Inferior parietal cortex (tissue), 1 donor: ENCODE data around the gene CIT.
"Not testable (repeated sequence)": the region's sequence is repeated elsewhere in the genome, so short reads cannot be mapped to it uniquely, and the experiment has no call there.

Experiments used
- DNase-seq: peaks from one replicate; pipeline ENCODE4 v3.0.0-alpha.2; 2016; ENCODE audit errors: extremely low spot score

CIT gene

DNA sequence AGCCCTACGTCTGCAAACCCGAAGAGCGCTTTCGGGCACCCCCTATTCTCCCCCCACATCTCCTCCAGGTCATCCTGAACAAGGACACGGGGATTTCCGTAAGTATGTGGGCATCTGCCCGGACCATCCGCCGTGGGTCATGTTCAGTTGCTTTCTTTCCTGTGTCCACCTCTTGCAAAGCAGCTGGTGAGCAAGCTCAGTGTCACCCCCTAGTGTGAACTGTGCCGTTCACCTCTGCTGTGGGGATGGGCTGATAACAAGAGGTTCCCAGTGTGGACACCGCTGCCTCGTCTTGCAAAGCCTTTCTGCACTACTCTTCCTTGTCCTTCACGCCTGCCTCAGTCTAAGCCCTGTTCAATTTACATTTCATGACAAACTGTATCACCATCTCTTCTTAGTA is 200.5 kb downstream of the CIT start:
- no peak for DNase-seq

DNA sequence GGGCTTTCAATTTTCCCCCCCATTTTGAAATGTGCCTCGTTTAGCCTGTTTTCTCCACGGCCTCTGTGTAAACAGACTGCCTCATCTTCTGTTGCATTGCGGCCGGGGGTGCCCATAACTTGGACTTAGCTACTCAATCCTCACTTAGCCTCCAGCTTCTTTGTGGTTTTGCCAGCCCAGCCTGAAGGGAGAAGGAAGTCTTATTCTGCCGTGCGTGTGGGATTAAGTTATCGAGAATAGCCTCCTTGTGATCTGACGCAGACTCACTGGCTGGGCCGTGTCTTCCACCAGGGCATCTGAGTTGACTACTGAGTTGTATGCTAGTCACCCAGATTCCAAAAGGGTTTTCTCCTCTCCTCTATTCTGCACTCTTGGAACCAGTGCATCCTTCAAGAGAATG is 201.1 kb downstream of the CIT start:
- DNase-seq, result no peak

DNA sequence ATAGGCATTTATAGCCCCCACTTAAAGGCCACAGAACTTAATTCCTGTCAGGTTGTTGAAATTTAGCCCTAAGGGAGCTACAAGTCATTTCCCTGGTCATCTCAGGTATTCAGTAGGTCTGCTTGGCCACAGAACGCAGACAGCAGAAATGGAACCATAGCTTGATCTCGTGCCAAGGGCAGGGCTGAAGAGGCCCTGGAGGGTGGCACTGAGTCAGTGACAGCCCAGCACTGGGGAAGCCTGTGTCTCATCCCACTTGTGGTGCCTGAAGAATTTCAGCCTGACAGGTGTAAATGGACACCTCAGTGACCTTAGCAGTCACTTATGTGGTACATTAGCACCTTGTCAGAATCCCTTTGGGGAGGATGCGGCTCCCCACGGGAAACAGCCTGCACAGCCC is 202.6 kb downstream of the CIT start:
- no peak for DNase-seq

DNA sequence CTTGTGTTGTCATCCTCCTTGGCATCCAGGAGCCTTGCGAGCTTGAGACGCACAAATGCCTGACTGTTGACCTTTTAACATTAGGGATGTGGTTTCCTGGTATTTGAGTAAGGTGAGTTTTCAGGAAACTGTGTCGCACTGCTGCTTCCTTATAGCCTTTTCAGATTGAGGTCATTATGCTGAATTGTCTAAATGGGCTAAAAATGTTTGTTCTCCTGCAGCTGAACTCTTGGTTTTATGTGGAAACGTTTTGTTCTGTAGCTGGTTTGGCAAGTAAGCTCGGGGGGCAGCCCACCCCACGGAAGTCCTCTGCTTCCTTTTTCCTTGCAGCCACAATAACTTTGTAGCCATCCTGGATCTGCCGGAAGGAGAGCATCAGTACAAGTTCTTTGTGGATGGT is 203.5 kb downstream of the CIT start:
- DNase-seq, result no peak

DNA sequence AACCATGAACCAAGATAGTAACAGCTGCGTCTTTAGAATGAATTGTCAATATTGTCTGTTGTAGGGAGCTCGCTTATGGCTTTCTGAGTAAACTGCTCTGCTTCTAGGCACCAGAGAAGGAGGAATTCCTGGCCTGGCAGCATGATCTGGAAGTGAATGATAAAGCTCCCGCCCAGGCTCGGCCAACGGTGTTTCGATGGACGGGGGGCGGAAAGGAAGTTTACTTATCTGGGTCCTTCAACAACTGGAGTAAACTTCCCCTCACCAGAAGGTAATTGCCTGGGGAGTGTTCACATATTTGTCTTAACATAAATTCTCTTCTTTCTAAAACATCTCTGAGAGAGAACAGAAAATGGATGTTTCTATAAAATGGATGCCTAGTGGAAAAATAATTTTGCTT is 204.9 kb downstream of the CIT start:
- no peak for DNase-seq

DNA sequence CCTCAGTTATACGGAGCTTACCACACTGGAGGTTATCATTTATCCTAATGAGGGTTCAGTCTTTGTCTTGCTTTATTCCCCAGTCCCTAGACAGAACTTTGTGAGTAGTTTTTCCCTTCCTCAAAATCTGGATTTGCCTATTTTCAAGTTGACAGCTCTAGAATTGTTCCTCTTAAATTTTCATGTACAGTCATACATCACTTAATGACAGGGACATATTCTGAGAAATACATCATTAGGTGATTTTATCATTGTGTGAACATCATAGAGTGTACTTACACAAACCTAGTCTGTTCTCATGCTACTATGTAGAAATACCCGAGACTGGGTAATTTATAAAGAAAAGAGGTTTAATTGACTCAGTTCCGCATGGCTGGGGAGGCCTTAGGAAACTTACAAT is 206.1 kb downstream of the CIT start:
- DNase-seq, result no peak

DNA sequence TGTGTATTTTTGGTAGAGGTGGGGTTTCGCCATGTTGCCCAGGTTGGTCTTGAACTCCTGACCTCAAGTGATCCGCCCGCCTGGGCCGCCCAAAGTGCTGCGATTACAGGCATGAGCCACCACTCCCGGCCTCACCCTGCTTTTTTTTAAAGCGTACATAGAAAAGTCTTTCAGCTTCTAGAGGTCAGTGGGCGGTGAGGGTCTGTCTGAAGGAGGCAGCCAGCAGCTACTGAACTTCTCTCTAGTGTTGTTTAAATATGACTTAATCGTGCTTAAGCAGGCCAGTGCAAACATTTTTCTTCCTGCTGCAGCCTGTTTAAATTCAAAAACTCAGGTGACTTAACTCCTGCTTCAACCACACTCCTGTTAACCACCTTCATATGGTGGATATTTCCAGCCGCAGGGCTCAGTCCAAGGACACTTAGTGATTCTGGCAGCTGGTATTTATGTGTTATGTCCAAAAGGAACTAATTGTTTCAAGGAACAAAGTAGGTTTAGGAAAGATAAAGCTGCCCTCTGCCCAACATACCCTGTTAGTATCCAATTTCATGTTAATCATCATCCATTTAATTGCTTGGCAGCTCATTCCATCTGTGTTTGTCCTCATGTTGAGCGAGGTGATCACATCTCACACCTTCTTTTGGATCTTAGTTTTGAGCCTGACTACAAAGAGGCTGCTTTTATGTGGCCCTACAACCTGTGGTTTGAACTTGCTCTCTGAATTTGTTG is 207.2 kb downstream of the CIT start:
- no peak for DNase-seq

DNA sequence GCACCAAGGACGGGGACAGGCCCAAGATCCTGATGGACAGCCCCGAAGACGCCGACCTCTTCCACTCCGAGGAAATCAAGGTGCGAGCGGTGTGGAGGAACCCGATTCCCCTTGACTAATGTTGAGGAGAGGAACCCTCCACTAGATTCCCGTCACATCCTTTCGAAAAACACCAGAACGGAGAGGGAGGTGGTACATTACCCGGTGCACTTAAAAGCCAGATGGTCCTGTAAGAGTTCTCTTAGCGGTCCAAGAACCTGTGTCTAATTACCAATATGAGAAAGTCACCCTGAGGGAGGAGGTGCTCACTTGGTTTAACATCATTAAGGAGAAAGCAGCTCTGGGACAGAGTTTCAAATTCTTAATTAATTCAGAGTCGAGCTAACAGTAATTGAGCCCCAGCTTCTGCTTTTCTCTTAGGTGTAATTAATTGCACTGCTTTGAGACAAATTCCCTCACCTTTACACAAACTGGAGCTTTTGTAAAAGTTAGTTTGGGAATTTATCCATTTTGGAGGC is 208.7 kb downstream of the CIT start:
- no peak for DNase-seq

DNA sequence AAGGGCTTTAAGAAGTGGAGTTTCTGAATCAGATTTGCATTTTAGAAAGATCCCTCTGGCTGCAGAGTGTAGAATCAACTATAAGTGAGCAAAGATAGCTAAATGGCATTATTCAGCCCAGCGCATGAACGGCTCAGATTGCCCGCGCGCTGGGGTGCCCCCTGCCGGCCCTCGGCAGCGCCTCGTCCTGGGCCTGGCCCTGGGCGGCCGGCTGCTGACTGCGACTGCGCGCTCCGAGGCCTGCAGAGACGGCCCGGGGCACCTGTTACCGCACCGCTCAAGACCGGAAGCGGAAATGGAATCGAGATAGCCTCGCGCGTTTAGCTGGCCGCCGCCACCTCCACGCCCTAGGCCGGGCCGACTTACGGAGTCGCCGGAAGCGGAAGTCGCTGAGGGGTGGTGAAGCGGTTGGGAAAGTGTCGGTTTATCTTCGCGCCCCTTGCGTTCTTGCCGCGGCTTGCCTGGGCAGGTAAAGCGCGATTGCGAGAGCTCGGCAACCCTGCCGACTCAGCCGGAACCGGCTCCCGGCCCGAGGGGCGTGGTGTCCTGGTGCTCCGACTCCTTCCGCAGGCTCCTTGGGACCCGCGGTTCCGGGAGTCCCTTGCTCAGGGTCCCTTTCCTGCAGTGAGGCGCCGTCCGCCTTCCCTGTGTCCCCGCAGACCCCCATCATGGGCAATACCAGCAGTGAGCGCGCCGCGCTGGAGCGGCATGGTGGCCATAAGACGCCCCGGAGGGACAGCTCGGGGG is 209.4 kb downstream of the CIT start, which contains the start of gene PRKAB1:
TSS of gene PRKAB1 (plus strand) at position 557 of the 747 bp plus-strand sequence. CDS start at position 669, 112 bp downstream.
- DNase-seq, result peak; percentile 97

DNA sequence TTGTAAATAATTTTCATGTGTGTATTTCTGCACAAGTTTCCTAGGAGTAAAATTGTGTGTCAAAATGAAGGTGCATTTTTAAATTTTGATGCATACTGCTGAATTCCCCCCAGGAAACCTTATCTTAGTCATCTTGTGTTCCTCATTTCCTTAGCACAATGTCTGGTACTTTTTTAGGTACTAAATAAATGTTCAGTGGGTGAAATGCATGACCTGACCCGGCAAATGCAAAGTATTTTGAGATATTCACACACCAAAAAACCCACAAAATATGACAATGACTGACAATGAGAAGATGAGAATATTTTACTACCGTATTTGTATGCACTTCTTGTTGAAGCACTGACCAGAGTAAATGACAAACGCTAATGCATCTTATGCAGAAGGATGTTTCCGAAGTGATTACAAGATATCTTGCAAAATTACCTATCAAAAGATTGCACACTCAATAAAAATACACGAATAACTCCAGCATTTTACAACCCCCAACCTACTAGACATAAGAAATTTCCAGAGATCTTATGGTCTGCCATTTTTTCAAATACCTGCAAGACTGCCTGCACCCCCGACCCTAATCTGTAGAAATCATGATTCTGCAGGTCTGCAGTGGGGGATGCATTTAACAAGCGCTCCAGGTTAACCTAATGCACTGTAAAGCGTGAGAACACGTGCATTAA is 210.1 kb downstream of the CIT start:
- no peak for DNase-seq

DNA sequence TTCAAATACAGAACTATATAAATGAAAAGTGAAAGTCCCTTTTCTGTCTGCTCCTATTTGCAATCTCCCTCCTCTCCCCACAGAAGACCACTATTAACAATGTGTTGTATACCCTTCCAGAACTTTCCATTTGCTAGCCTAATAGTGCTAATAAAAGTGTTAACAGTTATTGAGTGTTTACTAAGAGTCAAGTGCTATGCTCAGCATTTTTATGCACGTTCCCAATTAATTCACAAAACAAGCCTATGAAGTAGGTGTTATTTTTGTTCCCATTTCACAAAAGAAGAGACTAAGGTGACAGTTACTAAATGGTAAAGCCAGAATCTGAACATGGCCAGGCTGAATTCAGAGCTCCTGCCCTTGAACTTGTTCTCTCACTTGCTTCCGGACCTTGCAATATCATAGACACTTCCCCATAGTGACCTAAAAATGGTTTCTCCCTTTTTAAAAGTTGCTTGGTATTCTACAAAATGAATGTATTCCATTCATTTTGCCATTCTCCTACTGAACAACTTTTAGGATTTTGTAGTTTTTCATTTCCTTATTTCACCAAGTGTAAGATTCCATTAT is 210.8 kb downstream of the CIT start:
- DNase-seq, result no peak

DNA sequence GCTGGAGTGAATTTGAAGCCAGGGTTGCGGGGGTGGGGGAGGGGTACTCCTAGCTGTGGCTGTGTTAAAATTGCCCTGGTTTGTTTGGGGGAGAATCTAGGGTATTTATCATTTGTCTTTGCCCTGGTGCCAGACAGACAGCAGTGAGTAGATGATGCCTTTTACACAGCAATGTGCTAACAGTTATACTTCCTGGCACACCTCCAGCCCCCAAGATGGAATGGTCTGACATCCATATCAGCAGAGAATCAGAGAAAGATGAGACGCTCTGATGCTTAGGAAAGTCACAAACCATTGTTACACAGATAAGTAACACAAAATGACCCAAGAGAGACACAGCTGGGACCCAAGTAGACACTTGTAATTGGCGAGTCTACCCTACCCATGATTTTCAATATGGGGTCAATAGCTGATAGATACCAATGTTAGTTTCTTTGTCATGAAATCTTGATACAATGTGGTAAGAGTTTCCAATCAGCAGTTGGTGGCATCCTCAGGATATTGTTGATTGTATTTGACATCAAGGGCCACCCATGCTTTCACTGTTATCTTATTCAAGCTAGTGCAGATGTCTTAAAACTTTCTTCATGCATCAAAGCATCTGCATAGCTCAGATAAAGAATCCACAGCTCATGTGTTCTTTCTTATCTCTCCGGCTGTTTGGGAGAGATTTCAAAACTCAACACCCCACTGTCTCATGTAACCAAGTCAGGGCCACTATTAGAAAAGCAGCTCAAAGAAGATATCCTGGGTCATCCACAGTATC is 211.8 kb downstream of the CIT start:
- DNase-seq, result no peak

DNA sequence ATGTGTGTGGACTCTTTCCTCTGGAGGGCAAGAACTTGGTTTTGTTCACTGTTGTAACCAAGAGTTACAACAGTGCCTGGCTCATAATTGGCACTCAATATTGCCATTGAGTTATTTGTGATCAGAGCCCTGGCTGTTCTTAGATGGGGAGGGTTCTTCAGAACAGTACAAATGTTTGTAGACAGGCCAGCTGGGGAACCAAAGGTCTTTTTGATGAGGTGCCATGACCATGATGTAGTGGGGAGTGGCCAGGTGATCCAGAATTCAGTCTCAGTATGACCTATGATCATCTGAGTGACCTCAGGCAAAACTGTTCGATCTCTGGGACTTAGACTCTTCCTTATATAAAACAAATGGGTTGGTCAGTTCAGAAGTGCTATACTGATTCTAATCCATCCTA is 212.5 kb downstream of the CIT start:
- no peak for DNase-seq

DNA sequence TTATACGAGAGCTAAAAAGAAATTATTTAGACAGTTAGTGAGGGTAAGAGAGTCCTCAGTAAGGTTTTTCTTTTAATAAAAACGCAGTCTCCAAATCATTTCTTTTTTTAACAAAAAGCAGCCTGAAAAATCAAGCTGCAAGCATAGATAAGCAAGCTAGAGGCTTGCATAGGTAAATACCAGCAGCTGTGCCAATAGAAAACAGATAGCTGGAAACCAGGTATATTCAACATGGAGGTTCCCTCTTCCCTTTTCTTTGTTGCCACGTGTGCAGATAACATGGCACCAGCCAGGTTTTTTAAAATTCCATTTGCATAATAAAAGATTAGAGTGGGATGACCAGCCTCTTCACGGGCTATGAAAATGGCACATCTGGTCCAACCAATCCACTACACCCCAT is 215.2 kb downstream of the CIT start:
- no peak for DNase-seq

DNA sequence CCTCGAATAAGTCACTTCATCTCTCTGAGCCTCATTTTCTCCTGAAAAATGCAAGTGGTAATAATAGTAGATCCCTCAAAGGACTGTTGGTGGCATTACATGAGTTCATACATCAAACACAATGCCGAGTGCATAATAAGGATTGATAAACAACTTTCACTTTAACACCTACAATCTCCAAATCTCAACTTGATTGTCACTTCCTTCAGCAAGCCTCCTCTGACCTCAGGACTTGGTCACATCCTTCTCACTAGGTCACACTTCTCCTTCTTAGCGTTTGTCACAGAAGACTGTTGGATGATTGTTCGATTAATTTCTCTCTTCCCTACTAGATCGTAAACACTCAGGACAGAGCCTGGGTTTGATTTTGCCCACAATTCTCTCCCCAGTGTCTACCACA is 217.0 kb downstream of the CIT start:
- DNase-seq, result no peak

DNA sequence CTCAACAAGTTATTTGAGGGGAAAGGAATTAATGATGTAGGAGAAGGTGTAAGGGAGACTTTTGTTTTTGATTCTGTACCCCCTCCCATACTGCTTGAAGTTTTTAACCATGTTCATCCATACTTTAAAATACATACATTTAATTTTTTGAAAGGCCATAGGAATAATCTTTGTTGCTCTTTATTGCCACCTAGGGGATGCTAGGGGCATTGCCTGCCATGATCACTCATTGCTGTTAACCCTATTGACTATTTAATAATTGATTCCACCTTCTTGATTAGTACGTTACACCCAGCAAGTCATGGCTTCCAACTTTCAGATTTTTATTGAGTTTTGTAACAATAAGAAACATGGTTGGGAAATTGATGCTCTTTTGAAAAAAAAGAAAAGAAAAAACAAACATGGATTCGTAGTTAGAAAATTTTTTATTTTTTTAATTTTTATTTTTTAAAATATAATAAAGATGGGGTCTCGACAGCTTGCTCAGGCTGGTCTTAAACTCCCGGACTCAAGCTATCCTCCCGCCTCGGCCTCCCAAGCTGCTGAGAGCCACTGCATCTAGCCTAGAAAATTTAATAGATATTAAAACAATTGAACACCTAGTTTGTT is 217.7 kb downstream of the CIT start:
- peak; percentile 68 for DNase-seq

DNA sequence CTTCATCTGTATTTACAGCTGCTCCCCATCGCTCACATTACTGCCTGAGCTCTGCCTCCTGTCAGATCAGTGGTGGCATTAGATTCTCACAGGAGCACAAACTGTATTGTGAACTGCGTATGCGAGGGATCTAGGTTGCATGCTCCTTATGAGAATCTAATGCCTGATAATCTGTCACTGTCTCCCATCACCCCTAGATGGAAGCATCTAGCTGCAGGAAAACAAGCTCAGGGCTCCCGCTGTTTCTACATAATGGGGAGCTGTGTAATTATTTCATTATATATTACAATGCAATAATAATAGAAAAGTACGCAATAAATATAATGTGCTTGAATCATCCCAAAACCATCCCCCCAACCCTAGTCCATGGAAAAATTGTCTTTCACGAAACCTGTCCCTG is 219.0 kb downstream of the CIT start:
- not testable (repeated sequence) for DNase-seq

DNA sequence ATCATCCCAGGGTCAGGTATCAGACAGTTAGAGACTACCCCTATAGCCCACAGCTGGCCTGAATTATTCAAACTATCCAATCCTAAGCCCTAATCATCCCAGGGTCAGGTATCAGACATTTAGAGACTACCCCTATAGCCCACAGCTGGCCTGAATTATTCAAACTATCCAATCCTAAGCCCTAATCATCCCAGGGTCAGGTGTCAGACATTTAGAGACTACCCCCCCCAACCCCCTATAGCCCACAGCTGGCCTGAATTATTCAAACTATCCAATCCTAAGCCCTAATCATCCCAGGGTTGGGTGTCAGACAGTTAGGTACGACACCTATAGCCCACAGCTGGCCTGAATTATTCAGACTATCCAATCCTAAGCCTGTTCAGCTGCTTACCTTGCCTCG is 220.1 kb downstream of the CIT start:
- not testable (repeated sequence) for DNase-seq

DNA sequence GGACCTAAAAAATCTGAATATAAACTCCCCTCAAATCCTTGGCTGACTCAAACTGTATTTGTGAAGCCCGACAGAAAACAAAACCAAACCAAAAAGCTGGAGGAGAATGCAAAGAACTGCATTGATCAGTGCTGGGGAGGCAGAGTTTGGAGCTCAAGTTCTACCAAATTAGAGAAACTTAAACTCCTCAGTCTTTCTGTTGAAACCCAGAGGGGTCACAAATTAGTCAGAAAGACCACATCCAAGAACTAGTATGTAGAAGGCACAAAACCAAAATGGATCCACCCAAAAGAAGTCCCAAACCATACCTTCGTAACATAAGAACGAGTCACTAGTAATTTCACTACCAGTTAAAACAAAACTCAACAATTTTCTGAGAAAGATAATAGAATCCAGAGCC is 224.5 kb downstream of the CIT start:
- no peak for DNase-seq

DNA sequence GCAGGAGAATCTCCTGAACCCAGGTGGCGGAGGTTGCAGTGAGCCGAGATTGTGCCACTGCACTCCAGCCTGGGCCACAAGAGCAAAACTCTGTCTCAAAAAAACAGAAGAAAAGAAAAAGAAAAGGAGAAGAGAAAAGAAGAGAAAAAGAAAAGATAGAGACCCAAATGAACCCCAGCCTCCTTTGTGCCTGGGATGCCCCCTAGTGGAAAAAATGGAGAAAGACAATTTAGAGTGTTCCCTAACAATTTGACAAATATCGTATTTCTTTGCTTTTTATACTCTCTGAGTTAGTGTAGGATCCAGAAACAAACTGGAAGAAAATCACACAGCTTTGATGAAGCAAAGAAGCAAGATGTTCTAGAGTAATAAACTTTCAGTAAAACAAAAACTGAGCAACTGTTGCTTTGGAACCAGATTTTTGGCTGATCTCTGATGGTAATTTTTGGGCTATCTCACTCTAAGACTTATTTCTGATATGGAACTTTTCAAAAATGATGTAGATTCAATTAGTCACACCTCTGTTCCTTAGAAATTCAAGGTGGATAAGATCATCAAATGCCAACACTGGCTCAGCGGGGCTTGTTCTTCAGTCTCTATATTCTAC is 227.8 kb downstream of the CIT start:
- peak; percentile 29 for DNase-seq
